HG03469 (cell line): ENCODE measurements around the gene ZSCAN5C.

Experiments
- ATAC-seq: cut with Tn5 transposase; IDR thresholded peaks from one replicate; pipeline ENCODE4 v1.9.1; 2021; ENCODE audit warnings: mild to moderate bottlenecking, moderate library complexity, moderate number of reproducible peaks; ENCODE audit not compliant: unreplicated experiment

ZSCAN5C gene

DNA sequence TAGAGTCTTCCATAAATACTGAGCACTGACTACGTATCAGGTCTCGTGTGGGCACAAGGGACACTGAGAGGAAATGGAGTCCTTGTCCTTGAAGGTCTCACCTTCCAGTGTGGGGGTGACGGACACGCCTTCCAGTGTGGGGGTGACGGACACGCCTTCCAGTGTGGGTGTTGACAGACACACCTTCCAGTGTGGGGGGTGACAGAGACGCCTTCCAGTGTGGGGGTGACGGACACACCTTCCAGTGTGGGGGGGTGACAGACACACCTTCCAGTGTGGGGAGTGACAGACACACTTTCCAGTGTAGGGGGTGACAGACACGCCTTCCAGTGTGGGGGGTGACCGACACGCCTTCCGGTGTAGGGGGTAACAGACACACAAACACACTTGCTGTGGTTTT is 56.2 kb downstream of the ZSCAN5C start:
- ATAC-seq: no peak
